AG04449 (cell line): Measurements from ENCODE around the gene TUSC2.

Experiments used
- CTCF ChIA-PET: fragments of 350-600 bp; formaldehyde crosslinking; extraction: SDS; loops from one replicate; lab custom pipeline; 2021; ENCODE audit warnings: antibody characterized with exemption; lab: Yijun Ruan, JAX
- POLR2A ChIA-PET: fragments of 400-600, 350-600 bp; formaldehyde crosslinking; extraction: SDS; loops from one replicate; lab custom pipeline; 2020; ENCODE audit warnings: antibody characterized with exemption, inconsistent platforms; lab: Yijun Ruan, JAX
- DNase-seq: peaks from one replicate; pipeline ENCODE4 v3.0.0-alpha.2; 2010; ENCODE audit warnings: low read depth, low spot score
- H3K4me3 ChIP-seq: 2 replicates; pipeline ENCODE4 v1.5.1; 2011; ENCODE audit warnings: low read depth, mild to moderate bottlenecking, control low read depth, low read length
- CTCF ChIP-seq: IDR thresholded peaks from one replicate; pipeline ENCODE4 v1.5.1; 2011; ENCODE audit warnings: mild to moderate bottlenecking, moderate library complexity, low read length, control low read depth, inconsistent platforms; ENCODE audit not compliant: insufficient read depth; ENCODE audit errors: missing control alignments

The TUSC2 gene

DNA sequence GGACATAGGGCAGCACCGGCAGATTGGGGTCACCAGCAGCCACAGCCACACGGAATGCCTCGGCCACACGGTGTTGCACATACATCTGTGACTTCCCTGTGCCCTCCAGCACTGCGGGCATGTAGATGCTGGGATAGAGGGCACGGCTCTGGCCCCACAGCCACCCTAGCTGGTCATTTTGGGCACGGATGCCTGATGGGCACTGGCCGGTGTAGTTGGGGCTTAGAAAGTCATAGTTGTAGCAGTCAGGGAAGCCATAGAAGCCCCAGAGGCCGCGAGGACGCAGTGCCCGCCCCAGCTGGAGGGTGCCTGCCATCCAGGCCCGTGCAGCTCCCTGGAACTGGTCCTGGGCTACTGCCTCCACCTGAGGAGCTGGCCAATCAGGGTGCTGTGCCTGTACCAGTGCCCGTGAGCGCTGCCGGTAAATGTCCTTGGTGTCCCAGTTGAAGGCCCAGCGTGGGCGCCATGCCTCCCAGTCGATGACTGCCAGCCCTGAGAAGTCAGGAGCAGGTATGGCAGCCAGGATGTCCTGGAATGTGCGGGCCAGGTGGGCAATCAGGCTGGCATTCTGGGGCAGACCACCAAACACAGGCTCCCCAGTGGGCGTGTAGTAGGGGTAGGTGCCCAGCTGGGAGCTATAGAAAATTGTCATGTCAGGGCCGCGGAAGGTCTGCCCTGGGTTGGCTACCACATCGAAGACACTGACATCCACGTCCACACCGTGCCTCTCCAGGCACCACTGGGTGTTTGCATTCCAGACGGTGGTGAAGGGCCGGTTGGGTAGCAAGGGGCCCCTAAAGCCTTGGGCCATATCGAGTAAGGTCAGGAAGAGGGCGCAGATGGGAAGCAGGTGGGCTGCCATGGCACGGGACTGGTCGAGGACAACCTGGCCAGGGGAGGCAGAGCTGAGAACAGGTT is 25.7 kb downstream of the TUSC2 start:
- no peak overlapping the region for H3K4me3 ChIP-seq
- no peak for TF ChIP-seq CTCF
- POLR2A ChIA-PET, result no interaction called here
- DNase-seq, result no peak
- CTCF ChIA-PET, result interaction anchor here (1.3 to 1.6 kb wide), 2 partner anchors 13 to 22 kb away, joined by 3 to 4 read pairs; no protein-coding TSS in a partner anchor

GRCh38 chr3:50300681-50301254 is 27.3 kb downstream of the TUSC2 start:
- POLR2A ChIA-PET, result no interaction called here
- no peak overlapping the region for H3K4me3 ChIP-seq
- no peak for DNase-seq
- CTCF ChIA-PET, result no interaction called here
- no peak for TF ChIP-seq CTCF

DNA sequence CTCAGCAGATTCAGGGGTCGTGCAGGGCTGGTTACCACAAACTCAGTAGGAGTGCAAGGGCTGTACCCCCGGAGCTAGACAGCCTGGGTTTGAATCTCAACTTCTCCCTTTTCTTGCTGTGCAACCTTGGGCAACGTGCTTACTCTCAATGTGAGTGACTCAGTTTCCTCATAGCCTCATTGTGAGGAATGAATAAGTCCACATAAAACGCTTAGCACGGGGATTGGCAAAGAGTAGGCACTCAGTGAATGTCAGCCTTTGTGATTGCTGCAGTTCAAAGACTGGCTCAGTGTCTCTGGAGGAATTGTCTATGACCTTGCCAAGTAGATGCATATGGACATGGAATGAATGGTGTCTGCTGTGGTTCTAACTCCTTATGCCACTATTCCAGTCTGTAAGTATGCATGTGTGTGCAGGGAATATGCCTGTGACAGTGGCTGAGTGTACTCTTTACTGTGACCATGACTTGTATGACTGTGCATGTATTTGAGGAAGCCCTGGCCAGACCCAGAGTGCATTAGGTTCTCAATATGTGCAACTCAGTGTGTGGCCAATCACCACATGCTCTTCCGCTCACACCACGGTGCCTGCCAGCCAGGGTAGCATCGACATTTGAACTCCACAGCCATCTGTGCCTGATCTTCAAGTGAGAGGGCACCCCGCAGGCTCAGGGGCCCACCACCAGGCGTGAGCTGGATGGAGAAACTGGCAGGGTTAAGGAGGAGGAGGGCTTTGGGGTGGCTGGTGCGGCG is 27.9 kb downstream of the TUSC2 start:
- peak overlapping the region; percentile 62 for H3K4me3 ChIP-seq
- TF ChIP-seq CTCF, result no peak
- no peak for DNase-seq
- ChIA-PET POLR2A (interaction anchor here (0.5 to 1.6 kb wide), 5 partner anchors 10 to 54 kb away, joined by 3 to 6 read pairs (median 5); no protein-coding TSS in a partner anchor), CTCF (interaction anchor here (1.0 to 3.5 kb wide), 11 partner anchors 14 to 106 kb away, joined by 3 to 12 read pairs (median 6); partner anchors contain the start of gene HYAL2)

- DNase-seq, result no peak
- TF ChIP-seq CTCF, result no peak
- POLR2A ChIA-PET, result interaction anchor here (0.5 to 1.6 kb wide), 5 partner anchors 11 to 53 kb away, joined by 3 to 6 read pairs (median 5); no protein-coding TSS in a partner anchor
- CTCF ChIA-PET, result interaction anchor here (1.0 to 3.5 kb wide), 13 partner anchors 10 to 177 kb away, joined by 3 to 12 read pairs (median 6); partner anchors contain the start of gene HYAL2
- H3K4me3 ChIP-seq, result peak overlapping the region; percentile 62
Measured at GRCh38 chr3:50299638-50299928, 28.4 kb downstream of the TUSC2 start.

DNA sequence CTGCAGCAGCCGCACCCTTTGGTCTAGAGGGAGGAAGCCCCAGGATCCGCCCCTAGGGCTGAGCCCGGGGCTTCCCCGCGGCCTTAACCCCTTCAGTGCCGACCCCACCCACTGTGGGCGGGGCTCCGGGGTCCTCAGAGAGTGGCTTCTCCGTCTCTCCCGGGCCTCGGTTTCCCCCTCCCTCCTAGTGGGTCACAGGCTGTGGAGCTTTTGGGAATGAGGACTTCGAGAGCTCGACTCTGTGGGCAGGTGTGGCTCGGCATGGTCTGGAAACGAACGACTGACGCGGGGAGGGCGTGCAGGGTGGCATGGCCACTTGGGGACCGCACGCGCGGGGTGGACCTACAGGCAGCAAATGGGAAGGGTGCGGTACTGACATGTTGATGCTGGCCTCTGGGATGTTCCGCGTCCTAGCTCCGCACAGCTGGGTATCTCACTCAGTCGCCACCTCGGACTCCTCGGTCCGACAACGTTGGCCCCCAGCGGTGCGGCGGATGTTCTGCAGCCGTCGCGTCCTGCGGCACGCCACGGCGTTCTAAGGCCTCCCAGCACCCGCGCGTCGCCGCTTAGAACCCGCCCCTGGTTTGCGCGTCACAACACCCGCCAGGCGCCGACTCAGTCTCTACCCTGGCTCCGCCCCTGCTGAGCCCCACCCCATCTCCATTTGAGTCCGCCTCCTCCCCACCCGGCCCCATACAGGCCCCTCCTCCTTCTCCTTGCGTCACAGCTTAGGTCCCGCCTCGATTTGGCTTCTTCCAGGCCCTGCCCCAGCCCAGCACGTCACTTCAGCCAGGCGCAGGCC is 29.0 kb downstream of the TUSC2 start, which contains the start of the genes HYAL3 and NAA80:
Gene HYAL3 (minus strand): TSS at position 570 of the 802 bp plus-strand sequence. CDS start 3,803 bp downstream, outside the sequence.
Gene NAA80 (minus strand): TSS at position 570 of the 802 bp plus-strand sequence. CDS start 1,942 bp downstream, outside the sequence.
- peak; percentile 44 for TF ChIP-seq CTCF
- DNase-seq, result peak; percentile 97
- peak within 1 kb of the TSS; percentile 96 for H3K4me3 ChIP-seq
- POLR2A ChIA-PET, result interaction anchor here (0.5 to 1.6 kb wide), 6 partner anchors 11 to 268 kb away, joined by 3 to 6 read pairs (median 4); partner anchors contain the start of gene C3orf18
- CTCF ChIA-PET, result interaction anchor here (1.0 to 3.5 kb wide), 16 partner anchors 10 to 177 kb away, joined by 3 to 12 read pairs (median 5); partner anchors contain the start of gene HYAL2
